GM12892 (cell line): Measurements from ENCODE around the gene PPM1L.

Source experiments
- POLR2AphosphoS5 ChIP-seq: IDR thresholded peaks from 2 replicates; pipeline ENCODE4 v1.6.1; 2011; ENCODE audit warnings: low read depth, low read length, control low read depth
- TAF1 ChIP-seq: IDR thresholded peaks from 2 replicates; pipeline ENCODE4 v1.6.1; 2011; ENCODE audit warnings: low read depth, mild to moderate bottlenecking, control low read depth, low read length, borderline replicate concordance

DNA sequence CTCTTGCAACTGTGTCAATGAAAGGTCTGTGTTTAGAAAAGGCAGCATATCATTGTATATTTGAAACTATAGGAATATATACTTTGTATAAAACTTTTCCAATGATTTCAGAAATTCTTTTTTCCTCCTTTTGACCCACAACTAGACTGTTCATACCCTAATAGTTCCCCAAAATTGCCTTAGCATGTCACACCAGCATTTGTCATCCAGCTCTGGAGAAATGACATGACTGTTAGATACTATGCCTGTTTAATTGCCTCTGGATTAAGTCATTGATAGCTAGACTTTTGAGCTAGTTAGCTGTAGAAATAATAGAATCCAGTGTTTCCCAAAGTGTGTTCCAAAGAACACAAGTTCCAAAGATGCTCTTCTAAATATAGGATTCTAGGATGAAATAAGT, 316.7 kb downstream of the PPM1L start:
- no peak for TF ChIP-seq TAF1
- TF ChIP-seq POLR2AphosphoS5 = no peak
